Spleen (tissue), 7 donors: ENCODE data around the gene GPBP1.
"Not testable (repeated sequence)": the region's sequence is repeated elsewhere in the genome, so short reads cannot be mapped to it uniquely, and the experiment has no call there.

Experiments
- CTCF ChIP-seq, 11 experiments: fragments of 200-600 bp in 7 of 11; fragments of 450-650 bp in 4 of 11; sonication (generic) in 4 of 11; IDR thresholded peaks in 8 of 11; conservative IDR thresholded peaks in 3 of 11; 1 replicate in 7 of 11; 2 replicates in 4 of 11; pipeline versions ENCODE4 v1.4.0 to v1.8.0; 2016 to 2021; ENCODE audit warnings: antibody characterized with exemption in 11 of 11, inconsistent platforms in 4 of 11, mild to moderate bottlenecking in 1 of 11
- POLR2AphosphoS5 ChIP-seq, 3 donors: sonication (generic); formaldehyde crosslinking; IDR thresholded peaks; one replicate each; pipeline ENCODE4 v1.5.1; 2017; ENCODE audit warnings: antibody characterized with exemption in 3 of 3
- donor health status: DM: no; HTN: no; CAD: no; lungs with moderate emphysema.
- donor health status: DM: no; HTN: no; CAD: no.
- donor health status: DM: no; HTN: no; CAD: no.

DNA sequence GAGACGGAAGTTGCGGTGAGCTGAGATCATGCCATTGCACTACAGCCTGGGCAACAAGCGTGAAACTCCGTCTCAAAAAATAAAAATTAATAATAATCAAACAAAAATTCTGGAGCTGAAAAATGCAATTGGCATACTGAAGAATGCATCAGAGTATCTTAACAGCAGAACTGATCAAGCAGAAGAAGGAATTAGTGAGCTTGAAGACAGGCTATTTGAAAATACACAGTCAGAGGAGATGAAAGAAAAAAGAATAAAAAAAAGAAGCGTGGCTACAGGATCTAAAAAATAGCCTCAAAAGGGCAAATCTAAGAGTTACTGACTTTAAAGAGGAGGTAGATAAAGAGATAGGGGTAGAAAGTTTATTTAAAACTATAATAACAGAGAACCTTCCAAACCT, 111.2 kb downstream of the GPBP1 start:
- TF ChIP-seq CTCF (IDR thresholded peaks at IDR 0.05 in 8 of 11, conservative IDR thresholded peaks at IDR 0.05 in 3 of 11); POLR2AphosphoS5 (IDR thresholded peaks at IDR 0.05): not testable (repeated sequence)
